Neural cell (in vitro differentiated cells): ENCODE measurements around the gene WDR83.

Experiments used
- EP300 ChIP-seq: fragments of 450-650 bp; conservative IDR thresholded peaks from 2 replicates; pipeline ENCODE4 v1.6.1; 2014; ENCODE audit warnings: antibody characterized with exemption, mild to moderate bottlenecking, moderate library complexity; ENCODE audit not compliant: poor library complexity, severe bottlenecking
- EZH2 ChIP-seq: fragments of 200-600, 300-800 bp; shearing (Covaris generic), sonication (generic); IDR thresholded peaks from 2 replicates; pipeline ENCODE4 v1.6.1; 2014; ENCODE audit warnings: antibody characterized with exemption, low read length, borderline replicate concordance, mild to moderate bottlenecking; ENCODE audit not compliant: insufficient read depth, poor library complexity, severe bottlenecking
- MXI1 ChIP-seq: fragments of 450-650 bp; conservative IDR thresholded peaks from 2 replicates; pipeline ENCODE4 v1.6.1; 2014; ENCODE audit warnings: antibody characterized with exemption, mild to moderate bottlenecking; ENCODE audit not compliant: poor library complexity, severe bottlenecking
- POLR2AphosphoS5 ChIP-seq: IDR thresholded peaks from 2 replicates; pipeline ENCODE4 v1.6.1; 2012
- RAD21 ChIP-seq: fragments of 450-650 bp; conservative IDR thresholded peaks from 2 replicates; pipeline ENCODE4 v1.6.1; 2014; ENCODE audit warnings: antibody characterized with exemption, mild to moderate bottlenecking, moderate library complexity
- SMC3 ChIP-seq: fragments of 450-650 bp; conservative IDR thresholded peaks from 2 replicates; pipeline ENCODE4 v1.6.1; 2014; ENCODE audit warnings: antibody characterized with exemption, mild to moderate bottlenecking, moderate library complexity; ENCODE audit not compliant: poor library complexity
- TAF1 ChIP-seq: IDR thresholded peaks from 2 replicates; pipeline ENCODE4 v1.6.1; 2012; ENCODE audit warnings: low read depth
- TF ChIP-seq, protein P1 (sequence below): fragments of 450-650 bp; IDR thresholded peaks from 2 replicates; pipeline ENCODE4 v1.5.1; 2014; ENCODE audit warnings: antibody characterized with exemption, mild to moderate bottlenecking, moderate library complexity; ENCODE audit not compliant: poor library complexity, severe bottlenecking
- TF ChIP-seq, protein P2 (sequence below): IDR thresholded peaks from 2 replicates; pipeline ENCODE4 v1.6.1; 2012; ENCODE audit warnings: borderline replicate concordance

DNA sequence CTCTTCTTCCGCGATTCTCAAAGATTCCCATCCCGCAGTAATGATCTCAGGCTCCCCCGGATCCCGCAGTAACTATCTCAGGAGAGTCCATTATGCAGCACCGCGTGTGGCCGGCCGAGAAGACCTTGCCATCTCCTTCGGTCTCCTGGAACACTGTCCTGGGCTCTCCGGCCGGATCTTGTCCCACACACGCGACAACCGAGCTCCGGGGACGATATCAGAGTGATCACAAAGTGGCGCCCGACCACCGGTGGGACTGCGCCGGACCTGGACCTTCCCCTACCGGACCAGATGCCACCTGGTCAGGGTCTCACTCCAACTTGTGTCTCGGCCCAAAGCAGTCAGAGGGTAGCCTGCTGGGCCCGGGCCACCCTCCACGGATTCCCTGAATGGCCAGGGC is 24.1 kb upstream of the WDR83 start:
- TF ChIP-seq POLR2AphosphoS5 (no peak), SMC3 (no peak), EZH2 (no peak), TAF1 (no peak), EP300 (no peak), MXI1 (no peak), RAD21 (no peak)
- TF ChIP-seq, protein P1, sequence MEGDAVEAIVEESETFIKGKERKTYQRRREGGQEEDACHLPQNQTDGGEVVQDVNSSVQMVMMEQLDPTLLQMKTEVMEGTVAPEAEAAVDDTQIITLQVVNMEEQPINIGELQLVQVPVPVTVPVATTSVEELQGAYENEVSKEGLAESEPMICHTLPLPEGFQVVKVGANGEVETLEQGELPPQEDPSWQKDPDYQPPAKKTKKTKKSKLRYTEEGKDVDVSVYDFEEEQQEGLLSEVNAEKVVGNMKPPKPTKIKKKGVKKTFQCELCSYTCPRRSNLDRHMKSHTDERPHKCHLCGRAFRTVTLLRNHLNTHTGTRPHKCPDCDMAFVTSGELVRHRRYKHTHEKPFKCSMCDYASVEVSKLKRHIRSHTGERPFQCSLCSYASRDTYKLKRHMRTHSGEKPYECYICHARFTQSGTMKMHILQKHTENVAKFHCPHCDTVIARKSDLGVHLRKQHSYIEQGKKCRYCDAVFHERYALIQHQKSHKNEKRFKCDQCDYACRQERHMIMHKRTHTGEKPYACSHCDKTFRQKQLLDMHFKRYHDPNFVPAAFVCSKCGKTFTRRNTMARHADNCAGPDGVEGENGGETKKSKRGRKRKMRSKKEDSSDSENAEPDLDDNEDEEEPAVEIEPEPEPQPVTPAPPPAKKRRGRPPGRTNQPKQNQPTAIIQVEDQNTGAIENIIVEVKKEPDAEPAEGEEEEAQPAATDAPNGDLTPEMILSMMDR, result no peak
- TF ChIP-seq, protein P2, sequence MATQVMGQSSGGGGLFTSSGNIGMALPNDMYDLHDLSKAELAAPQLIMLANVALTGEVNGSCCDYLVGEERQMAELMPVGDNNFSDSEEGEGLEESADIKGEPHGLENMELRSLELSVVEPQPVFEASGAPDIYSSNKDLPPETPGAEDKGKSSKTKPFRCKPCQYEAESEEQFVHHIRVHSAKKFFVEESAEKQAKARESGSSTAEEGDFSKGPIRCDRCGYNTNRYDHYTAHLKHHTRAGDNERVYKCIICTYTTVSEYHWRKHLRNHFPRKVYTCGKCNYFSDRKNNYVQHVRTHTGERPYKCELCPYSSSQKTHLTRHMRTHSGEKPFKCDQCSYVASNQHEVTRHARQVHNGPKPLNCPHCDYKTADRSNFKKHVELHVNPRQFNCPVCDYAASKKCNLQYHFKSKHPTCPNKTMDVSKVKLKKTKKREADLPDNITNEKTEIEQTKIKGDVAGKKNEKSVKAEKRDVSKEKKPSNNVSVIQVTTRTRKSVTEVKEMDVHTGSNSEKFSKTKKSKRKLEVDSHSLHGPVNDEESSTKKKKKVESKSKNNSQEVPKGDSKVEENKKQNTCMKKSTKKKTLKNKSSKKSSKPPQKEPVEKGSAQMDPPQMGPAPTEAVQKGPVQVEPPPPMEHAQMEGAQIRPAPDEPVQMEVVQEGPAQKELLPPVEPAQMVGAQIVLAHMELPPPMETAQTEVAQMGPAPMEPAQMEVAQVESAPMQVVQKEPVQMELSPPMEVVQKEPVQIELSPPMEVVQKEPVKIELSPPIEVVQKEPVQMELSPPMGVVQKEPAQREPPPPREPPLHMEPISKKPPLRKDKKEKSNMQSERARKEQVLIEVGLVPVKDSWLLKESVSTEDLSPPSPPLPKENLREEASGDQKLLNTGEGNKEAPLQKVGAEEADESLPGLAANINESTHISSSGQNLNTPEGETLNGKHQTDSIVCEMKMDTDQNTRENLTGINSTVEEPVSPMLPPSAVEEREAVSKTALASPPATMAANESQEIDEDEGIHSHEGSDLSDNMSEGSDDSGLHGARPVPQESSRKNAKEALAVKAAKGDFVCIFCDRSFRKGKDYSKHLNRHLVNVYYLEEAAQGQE, result no peak
